ENCODE results near the gene MCC.

The MCC gene

DNA sequence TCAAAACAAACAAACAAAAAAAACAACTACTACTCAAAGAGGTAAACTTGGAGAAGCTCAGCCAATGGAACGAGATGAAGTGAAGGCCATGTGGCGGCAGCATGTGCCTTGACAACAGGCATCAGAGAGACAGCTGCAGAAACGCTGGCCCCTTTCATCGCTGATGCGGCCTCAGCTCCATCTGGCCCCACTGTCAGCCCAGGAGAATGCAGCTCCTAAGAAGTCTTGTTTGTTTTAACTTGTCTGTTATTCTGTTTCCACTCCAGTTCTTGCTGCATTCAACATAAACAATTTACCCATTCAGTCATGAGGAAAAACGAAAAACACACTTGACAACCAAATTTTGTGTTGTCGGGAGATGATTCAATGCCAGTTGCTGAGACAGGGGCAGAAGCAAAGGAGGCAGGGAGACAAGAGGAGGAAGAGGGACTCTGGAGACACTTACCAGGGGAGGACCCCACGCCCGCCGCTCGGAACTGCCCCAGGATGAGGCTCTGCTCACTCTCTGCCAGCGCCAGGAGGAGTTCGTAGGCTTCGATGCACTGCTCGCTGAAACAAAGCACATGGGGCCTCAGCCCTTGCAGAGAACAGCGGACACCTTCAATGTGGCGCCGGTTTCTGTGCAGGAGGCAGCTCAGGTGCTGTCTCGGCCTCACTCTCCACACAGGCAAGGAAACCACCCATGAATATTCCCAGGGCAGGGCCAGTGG is 420.5 kb downstream of the MCC start:
- DNase-seq = no peak

GRCh38 chr5:113065626-113066025 is 422.6 kb downstream of the MCC start:
- no peak for DNase-seq

GRCh38 chr5:113064806-113065205 is 423.4 kb downstream of the MCC start:
- DNase-seq = no peak

GRCh38 chr5:113063927-113064326 is 424.3 kb downstream of the MCC start:
- no peak for DNase-seq

DNA sequence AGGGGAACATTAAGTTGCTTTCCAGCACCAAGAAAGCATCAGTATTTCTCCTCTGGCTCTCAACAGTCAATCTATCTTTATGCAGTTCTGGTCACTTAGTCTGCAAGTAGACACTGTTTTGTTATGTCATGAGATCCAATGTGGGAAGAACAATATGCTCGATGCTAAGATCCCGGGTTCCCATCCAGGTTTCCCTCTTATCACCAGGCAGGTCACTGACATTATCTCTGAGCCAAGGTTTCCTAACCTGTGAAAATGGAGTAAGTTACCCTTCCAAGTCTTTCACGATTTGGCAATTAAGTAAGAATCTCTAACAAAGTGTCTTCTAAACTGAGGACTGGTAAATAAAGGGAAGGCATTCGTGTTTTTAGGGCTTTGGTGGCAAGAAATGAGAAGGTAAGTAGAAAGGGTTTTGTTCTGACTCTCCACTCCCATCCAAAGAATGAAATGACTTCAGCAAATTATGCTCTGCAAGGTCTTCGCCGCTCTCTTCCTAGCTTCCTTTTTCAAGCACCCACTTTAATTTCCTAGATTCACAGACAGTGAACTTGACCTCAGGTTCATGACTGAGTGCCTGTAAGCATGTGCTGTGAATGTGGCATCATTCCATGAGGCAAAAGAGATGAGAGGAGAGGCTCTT is 425.3 kb downstream of the MCC start:
- DNase-seq = no peak

DNA sequence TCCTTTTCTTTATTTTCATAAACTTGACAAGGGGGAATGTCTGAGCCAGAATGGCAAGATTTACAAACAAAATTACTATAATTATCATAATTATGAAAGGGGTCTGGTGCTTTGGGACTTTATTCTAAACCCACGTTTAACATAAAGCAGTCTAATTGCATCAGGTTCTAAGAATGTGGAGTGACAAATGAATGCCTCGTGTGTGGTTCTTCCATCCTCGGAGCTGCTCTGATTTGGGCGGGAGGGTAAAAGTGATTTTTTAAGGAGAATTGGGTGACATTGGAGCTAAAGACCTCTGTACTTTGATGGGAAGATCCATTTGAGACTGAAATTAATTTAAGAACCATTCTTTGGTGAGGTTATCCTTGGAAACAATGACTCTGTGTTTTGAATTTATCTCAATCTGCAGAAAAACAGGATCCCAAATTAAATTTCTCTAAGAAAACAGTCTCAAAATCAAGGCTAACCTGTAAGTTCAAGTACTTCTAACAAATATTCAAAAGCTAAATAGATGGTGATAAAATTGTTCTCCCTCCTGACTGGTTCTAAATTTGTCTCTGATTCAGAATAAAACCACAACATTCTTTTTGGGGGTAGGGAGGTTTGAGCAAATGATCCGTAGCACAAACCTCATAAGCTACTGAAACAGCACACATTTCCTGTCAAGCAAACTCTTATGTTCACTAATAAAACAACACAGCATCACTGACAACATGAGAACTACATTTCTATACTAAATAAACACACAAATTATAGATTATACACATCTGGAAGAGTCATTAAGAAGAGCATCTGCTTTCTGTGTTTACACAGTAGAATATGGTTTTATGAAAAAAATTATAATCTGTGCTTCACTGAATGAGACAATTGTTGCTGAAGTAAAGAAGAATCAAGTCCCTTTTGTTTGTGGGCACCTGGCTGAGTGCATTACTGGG is 426.1 kb downstream of the MCC start:
- DNase-seq = no peak

- DNase-seq = no peak
Observed at GRCh38 chr5:113060408-113061025, 427.7 kb downstream of the MCC start.

- DNase-seq = no peak
Observed at GRCh38 chr5:113059232-113060040, 428.8 kb downstream of the MCC start.

- no peak for DNase-seq
Observed at GRCh38 chr5:113058706-113059226, 429.5 kb downstream of the MCC start.

DNA sequence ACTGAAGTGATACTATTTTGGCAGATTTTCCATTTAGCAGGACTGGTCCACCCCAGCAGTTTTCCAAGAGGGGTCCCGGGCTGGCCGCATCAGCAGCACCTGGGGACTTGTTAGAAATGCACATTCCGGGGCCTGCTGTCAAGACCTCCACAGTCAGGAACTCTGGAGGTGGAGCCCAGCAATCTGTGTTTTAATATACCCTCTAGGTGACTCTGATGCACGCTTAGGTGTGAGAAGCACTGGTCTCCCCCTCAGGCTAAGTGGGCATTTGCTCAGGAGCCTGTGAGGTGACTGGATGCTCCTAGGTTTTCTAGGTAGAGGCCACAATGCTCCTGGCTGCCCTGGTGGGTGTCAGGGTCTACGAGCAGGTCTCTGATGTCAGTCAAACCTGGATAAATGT is 430.0 kb downstream of the MCC start:
- DNase-seq = no peak

DNA sequence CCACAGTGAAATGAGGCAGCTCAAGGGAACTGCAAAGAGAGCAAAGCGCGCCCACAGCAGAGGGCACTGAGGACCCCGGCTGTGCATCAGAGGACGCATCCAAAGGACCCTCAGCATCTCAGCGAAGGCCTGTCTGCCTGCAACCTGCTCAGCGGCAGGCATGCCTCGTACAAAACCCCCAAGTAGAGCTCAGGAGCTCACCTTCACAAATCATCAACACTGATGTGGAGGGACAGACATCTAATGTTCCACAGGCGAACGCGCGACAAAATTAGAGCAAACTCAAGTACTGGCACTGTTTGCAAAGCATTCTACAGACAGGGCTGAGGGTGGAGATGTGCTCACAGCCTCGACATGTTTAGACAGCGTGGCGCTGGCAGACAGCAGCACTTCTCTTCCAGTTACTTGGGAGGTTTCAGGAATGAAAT is 430.7 kb downstream of the MCC start:
- no peak for DNase-seq

DNA sequence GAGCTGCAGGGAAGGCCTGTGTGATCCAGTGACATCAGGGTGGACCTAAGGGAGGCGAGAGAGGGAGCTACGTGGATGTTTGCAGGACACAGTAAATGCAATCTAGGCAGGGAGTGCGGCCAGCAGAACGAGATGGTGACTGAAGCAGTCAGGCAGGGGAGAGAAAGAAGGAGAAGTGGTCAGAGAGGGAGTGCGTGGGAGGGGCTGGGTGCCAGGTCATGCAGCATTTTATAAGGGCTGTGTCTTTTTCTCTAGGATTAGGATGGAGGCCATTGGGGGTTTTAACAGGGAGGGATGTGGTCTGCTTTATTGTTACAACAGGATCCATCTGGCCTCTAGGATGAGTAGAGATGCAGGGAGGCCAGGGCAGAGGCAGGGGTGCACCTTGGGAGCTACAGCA is 431.3 kb downstream of the MCC start:
- no peak for DNase-seq

DNA sequence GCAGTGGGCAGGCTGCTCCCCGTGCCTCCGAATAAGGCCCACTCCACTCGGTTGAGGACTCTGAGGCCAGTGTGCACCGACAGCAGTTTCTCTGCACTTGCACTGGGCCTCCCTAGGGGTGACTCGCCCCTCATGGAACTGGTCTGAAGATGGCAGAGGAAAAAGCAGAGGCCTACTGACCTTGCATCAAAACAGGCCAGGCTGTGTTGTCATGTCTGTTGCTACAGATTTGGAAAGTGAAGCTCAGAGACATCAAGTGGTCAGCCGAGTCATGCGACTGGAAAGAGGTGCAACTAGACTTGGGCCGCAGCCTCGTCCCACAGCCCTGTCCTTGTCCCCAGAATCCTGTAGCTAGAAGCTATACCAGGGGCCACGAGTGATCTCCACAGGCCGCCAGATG is 433.4 kb downstream of the MCC start:
- no peak for DNase-seq

DNA sequence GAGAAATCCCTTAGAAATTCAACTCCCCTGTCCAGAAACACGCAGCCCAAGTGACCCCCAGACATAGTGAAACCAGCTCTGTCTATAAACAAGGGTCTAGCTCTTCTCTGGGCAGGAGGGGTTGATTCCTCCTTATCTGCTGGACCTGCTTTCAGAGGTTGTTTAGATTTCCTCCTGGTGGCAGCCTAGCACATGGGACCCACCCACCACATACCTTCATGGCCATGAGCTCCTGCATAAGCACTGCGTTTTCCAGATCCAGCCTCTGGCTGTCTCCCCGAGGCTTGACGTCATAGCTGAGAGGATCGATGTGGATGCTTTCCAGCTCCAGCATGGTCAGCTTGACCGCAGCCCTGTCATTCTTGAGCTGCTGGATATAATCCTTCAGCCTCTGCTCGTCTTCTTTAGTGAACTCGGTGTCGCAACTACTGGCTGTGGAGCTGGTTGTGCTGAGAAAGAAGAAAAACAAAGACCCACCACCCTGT is 434.7 kb downstream of the MCC start:
- DNase-seq = no peak

DNA sequence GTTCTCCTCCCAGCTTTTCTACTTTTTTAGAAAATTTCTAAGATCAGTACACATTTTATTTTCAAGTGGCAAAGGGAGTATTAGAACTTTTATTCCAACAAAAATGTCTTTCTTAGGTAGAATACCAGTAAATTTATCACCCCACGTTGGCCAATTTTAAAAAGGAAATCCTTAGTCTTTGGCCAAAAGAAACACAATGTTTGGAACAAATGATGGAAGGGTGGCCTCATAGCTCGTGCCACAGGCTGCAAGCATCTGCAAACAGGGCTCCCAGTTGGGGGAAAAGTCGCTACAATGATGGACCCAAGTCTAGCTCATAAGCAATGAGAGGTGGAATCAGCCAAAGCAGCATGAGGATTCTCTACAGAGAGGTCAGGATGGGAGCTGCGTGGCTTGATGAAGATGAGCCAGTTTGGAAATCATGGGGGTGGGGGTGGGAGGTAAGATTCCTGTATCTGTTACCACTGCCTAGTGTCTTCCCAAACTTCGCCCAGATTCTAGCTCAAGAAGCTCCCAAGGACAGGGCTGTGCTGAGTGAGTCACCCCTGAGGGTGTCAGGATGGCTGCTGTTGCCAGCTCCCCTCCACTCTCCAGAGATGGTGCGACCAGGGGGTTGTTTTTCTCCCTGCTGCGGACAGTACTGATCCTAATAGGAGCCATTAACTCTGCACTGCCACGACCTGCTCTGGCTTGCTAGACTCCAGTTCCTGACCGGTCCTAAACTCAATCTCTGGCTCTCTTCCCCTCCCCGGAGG is 436.0 kb downstream of the MCC start:
- no peak for DNase-seq

DNA sequence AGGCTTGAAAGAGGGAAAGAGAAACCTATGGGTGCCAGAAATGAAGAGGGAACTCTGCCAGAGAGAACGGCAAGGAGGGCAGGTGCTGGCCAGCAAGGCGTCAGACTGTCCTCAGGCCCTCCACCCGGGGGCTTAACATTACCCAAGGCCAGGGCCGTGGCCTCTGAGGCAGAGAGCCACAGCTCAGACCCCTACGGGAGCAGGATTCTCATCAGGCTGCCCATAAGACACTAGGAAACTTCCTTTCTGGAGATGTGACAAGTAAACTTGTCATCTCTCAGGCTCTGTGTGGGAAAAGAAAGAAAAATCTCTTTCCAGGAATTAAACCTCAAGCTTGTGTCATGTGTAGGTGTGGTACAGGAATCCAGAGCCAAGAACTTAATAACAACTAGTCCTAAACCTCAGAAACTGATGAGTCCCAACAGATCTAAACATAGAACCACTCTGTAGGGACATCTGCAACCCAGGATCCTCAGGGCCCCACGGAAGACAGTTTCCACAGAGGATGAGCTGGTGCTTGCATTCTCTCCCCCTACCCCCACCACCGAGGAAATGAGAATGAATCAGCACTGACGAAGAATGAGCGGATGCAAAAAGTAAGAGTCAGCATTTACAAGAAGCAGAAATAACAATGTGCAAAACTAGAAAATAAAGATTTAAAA is 437.4 kb downstream of the MCC start:
- no peak for DNase-seq

DNA sequence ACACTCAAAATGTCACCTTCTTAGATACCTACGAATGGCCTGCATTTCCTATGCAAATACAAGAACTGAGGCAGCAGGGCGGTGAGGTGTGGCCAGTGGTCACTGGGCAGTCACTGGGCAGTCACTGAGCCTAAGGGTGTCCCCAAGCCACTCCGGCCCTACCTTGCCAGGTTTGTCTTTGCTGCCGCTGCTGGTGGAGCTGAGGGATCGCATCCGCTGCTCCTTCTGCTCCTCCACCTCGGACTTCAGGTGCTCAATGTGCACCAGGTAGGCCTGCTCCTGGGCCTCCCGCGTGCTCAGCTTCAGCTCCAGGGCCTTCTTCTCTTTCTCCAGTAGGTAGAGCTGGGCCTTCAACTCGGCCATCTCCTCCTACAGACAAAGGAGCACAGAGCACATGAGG is 439.3 kb downstream of the MCC start:
- no peak for DNase-seq

DNA sequence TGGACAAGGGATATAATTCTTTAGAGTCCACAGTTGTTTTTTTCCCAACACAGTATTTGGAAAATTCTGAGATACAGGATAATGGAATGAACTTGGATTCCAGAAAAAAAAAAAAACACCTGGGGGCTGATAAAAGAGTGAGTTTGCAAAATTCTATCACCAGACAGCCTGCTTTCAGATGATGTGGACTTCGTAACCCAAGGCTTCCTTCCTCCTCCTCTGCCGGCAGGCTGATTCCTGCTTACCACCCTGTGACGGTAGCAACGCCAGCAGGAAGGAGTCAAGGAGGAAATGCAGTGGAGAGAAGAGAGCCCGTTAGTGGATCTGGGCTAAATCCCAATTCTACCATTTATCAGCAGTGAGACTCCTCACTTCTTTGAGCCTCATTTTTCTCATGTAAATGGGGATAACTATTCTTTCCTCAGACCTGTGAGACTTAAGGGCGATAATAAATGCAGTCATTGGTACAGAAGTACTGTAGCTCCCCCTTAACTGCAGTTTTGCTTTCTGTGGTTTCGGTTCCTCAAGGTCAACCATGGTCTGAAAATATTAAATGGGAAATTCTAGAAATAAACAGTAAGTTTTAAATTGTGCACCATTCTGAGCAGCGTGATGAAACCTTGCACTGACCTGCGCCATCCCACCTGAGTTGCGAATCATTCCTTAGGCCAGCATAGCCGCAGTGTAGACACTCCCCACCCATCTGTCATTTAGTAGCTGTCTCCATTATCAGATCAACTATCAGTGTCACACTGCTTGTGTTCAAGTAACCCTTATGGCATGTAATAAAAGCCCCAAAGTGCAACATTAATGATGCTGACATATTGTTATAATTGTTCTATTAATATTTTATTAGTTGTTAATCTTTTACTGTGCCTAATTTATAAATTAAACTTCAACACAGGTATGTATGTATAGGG is 440.3 kb downstream of the MCC start:
- DNase-seq = no peak

DNA sequence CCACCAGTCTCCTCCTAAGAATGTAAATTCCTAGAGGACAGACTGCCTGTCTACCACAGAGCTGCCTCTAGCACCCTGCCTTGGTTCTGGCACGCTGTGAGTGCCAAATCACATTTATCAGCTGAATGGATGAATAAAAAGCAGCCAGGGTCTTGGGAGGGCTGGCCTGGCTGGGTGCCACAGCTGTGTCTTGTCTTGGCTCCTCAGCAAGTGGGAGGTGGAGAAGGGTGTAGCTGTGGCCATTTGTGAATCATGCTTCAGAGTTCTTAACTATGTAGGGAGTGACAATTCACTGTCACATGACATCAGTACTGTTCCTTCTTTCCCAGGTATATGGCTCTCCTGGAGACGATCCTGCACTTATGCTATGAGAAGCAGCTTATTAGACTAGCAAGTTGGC is 441.0 kb downstream of the MCC start:
- no peak for DNase-seq
